ENCODE results near the gene NCKAP1. TPM values are rescaled to one million over a fixed set of nuclear protein-coding genes. Genes with fewer than 3 reads are reported as not detected.

The NCKAP1 gene
- polyA plus RNA-seq, 2 donors, result 46.7 to 82.0 TPM

DNA sequence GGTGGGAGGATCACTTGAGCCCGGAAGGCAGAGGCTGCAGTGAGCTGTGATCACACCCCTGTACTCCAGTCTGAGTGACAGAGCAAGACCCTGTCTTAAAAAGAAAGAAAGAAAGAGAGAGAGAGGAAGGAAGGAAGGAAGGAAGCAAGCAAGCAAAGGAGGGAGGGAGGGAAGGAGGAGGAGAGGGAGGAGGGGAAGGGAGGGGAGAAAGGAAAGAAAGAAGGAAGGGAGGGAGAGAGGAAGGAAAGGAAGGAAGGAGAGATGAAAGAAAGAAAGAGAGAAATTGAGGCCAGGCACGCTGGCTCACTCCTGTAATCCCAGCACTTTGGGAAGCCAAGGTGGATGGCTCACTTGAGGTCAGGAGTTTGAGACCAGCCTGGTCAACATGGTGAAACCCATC, 2.3 kb upstream of the NCKAP1 start:
- Histone ChIP-seq H3K4me3 (ENCODE audit: low read depth in 1 of 2, low read length in 2 of 2) (no peak overlapping the region), H3K36me3 (ENCODE audit: control insufficient read depth in 2 of 2, insufficient read depth in 2 of 2, low read length in 1 of 2) (no peaks in the 10 kb centered on the region), H3K9me3 (ENCODE audit: control insufficient read depth in 2 of 2, insufficient read depth in 1 of 2, low read depth in 1 of 2, low read length in 1 of 2) (no peaks in the 10 kb centered on the region), H3K27me3 (ENCODE audit: control insufficient read depth in 1 of 2, insufficient read depth in 2 of 2, low read length in 2 of 2) (no peaks in the 10 kb centered on the region), H3K4me1 (ENCODE audit: control insufficient read depth in 2 of 2, insufficient read depth in 2 of 2, low read length in 1 of 2) (no peaks in the 10 kb centered on the region), H3K27ac (ENCODE audit: low read depth in 2 of 2, low read length in 1 of 2) (no peak overlapping the region)
- 92 to 94% methylated on average over 2 of the region's 2 CpGs for WGBS, 2 donors

DNA sequence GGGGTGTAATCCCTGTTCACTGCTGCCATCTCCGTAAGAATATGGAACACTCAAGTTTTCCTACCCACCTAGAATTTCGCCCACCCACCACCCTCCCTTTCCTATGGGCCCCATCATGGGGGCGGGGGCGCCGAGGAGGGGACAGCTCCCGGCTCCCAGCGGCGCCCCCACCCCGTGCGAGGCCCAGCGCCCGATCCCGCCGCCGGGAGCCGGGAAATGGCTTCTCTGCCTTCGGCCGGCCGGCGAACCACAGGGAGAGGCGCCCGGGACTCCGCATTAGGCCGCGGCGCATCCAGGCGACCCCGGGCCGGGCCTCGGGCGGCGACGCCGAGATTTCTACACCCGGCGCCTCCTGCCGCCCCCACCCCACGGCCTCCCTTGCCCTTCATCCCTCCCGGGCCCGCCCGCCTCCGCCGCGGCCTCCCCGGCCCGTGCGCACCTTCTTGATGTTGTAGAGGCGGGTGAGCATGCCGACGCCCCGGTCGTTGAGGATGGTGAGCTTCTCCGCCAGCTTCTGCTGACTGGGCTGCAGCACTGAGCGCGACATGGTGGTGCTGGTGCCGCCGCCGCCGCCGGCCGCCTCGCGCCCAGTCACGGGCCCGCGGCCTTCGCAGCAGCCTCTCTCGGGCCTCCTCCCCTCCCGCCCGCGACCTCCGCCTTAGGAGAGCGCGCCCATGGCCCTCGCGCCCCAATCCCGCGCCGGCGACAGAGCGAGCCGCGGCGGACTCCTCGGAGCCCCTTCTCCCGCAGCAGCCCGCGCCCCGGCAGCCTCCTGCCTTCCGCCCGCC, 510 bp downstream of the NCKAP1 start:
- peak overlapping the region; percentile 85 to 99 for H3K4me3 ChIP-seq (ENCODE audit: low read depth in 1 of 2, low read length in 2 of 2)
- H3K4me1 ChIP-seq (ENCODE audit: control insufficient read depth in 2 of 2, insufficient read depth in 2 of 2, low read length in 1 of 2), result peaks cover 0 to 1% of the 10 kb centered on the region in 2 donors
- 1% methylated on average over 68 to 91 of the region's 91 CpGs for WGBS, 2 donors
- no peaks in the 10 kb centered on the region for H3K9me3 ChIP-seq (ENCODE audit: control insufficient read depth in 2 of 2, insufficient read depth in 1 of 2, low read depth in 1 of 2, low read length in 1 of 2)
- H3K27me3 ChIP-seq (ENCODE audit: control insufficient read depth in 1 of 2, insufficient read depth in 2 of 2, low read length in 2 of 2), result no peaks in the 10 kb centered on the region
- H3K27ac ChIP-seq (ENCODE audit: low read depth in 2 of 2, low read length in 1 of 2), result peak overlapping the region; percentile 97 to 99
- H3K36me3 ChIP-seq (ENCODE audit: control insufficient read depth in 2 of 2, insufficient read depth in 2 of 2, low read length in 1 of 2), result no peaks in the 10 kb centered on the region

DNA sequence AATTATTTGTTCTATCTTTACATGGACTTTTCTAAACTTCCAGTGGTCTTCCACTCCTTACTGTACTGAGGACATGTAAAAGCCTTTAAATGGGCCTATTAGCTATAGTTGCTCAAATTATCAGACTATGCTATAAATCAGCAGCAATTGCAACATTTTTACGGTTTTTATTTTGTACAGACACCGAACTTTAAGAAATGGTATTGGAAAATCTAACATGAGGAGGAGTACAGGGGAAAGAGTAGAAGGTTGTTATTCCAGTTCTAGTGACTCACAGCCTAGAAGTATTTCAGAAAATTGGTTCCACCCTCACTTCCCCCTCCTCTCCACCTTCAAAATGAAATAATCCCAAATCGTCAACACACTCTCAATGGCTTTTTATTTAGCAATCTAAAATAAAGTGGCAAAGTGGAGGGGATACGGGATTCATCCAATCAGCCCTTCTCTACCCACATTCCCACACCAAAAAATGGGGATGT, 1.1 kb downstream of the NCKAP1 start:
- WGBS, 2 donors, result 4 to 5% methylated on average over 4 of the region's 4 CpGs
- peak overlapping the region; percentile 85 to 99 for H3K4me3 ChIP-seq (ENCODE audit: low read depth in 1 of 2, low read length in 2 of 2)
- H3K36me3 ChIP-seq (ENCODE audit: control insufficient read depth in 2 of 2, insufficient read depth in 2 of 2, low read length in 1 of 2), result no peaks in the 10 kb centered on the region
- H3K27me3 ChIP-seq (ENCODE audit: control insufficient read depth in 1 of 2, insufficient read depth in 2 of 2, low read length in 2 of 2), result no peaks in the 10 kb centered on the region
- peak overlapping the region; percentile 97 to 99 for H3K27ac ChIP-seq (ENCODE audit: low read depth in 2 of 2, low read length in 1 of 2)
- H3K9me3 ChIP-seq (ENCODE audit: control insufficient read depth in 2 of 2, insufficient read depth in 1 of 2, low read depth in 1 of 2, low read length in 1 of 2), result no peaks in the 10 kb centered on the region
- peaks cover 0 to 3% of the 10 kb centered on the region in 2 donors for H3K4me1 ChIP-seq (ENCODE audit: control insufficient read depth in 2 of 2, insufficient read depth in 2 of 2, low read length in 1 of 2)

GRCh38 chr2:183035954-183036669, 2.1 kb downstream of the NCKAP1 start:
- Histone ChIP-seq H3K4me3 (ENCODE audit: low read depth in 1 of 2, low read length in 2 of 2) (peak overlapping the region in 1 of 2 donors; percentile 85), H3K9me3 (ENCODE audit: control insufficient read depth in 2 of 2, insufficient read depth in 1 of 2, low read depth in 1 of 2, low read length in 1 of 2) (no peaks in the 10 kb centered on the region), H3K27ac (ENCODE audit: low read depth in 2 of 2, low read length in 1 of 2) (no peak overlapping the region), H3K4me1 (ENCODE audit: control insufficient read depth in 2 of 2, insufficient read depth in 2 of 2, low read length in 1 of 2) (peaks cover 0 to 3% of the 10 kb centered on the region in 2 donors), H3K27me3 (ENCODE audit: control insufficient read depth in 1 of 2, insufficient read depth in 2 of 2, low read length in 2 of 2) (no peaks in the 10 kb centered on the region), H3K36me3 (ENCODE audit: control insufficient read depth in 2 of 2, insufficient read depth in 2 of 2, low read length in 1 of 2) (no peaks in the 10 kb centered on the region)
- WGBS, 2 donors, result 16 to 19% methylated on average over 2 of the region's 2 CpGs

- H3K4me3 ChIP-seq (ENCODE audit: low read depth in 1 of 2, low read length in 2 of 2), result peak overlapping the region in 1 of 2 donors; percentile 85
- no peaks in the 10 kb centered on the region for H3K36me3 ChIP-seq (ENCODE audit: control insufficient read depth in 2 of 2, insufficient read depth in 2 of 2, low read length in 1 of 2)
- H3K27me3 ChIP-seq (ENCODE audit: control insufficient read depth in 1 of 2, insufficient read depth in 2 of 2, low read length in 2 of 2), result no peaks in the 10 kb centered on the region
- H3K27ac ChIP-seq (ENCODE audit: low read depth in 2 of 2, low read length in 1 of 2), result no peak overlapping the region
- 41 to 46% methylated on average over 2 of the region's 2 CpGs for whole genome bisulfite sequencing, 2 donors
- peaks cover 0 to 3% of the 10 kb centered on the region in 2 donors for H3K4me1 ChIP-seq (ENCODE audit: control insufficient read depth in 2 of 2, insufficient read depth in 2 of 2, low read length in 1 of 2)
- no peaks in the 10 kb centered on the region for H3K9me3 ChIP-seq (ENCODE audit: control insufficient read depth in 2 of 2, insufficient read depth in 1 of 2, low read depth in 1 of 2, low read length in 1 of 2)
Observed at GRCh38 chr2:183035298-183035953, 2.8 kb downstream of the NCKAP1 start.

DNA sequence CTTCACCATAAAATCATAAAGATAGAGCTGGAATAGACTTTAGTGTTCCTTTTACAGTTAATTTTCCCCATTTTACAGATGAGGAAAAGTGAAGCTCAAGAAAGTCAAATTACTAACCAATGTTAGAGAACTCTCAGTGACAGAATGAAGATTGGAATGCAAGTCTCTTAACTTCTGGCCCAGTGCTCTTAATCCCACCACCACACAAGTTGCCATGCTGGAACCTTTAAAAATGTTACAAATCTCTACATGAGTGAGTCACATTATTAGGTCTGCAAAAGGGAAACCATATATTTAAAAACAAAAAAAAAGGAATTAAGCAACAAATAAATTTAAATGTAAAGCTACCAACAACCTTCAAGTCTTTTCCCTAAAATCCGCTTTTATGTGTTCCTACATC, 3.5 kb downstream of the NCKAP1 start:
- WGBS, 2 donors, result 95 to 97% methylated on average over 1 of the region's 1 CpG
- H3K36me3 ChIP-seq (ENCODE audit: control insufficient read depth in 2 of 2, insufficient read depth in 2 of 2, low read length in 1 of 2), result no peaks in the 10 kb centered on the region
- H3K9me3 ChIP-seq (ENCODE audit: control insufficient read depth in 2 of 2, insufficient read depth in 1 of 2, low read depth in 1 of 2, low read length in 1 of 2), result no peaks in the 10 kb centered on the region
- no peak overlapping the region for H3K4me3 ChIP-seq (ENCODE audit: low read depth in 1 of 2, low read length in 2 of 2)
- no peaks in the 10 kb centered on the region for H3K27me3 ChIP-seq (ENCODE audit: control insufficient read depth in 1 of 2, insufficient read depth in 2 of 2, low read length in 2 of 2)
- H3K27ac ChIP-seq (ENCODE audit: low read depth in 2 of 2, low read length in 1 of 2), result no peak overlapping the region
- H3K4me1 ChIP-seq (ENCODE audit: control insufficient read depth in 2 of 2, insufficient read depth in 2 of 2, low read length in 1 of 2), result peaks cover 0 to 3% of the 10 kb centered on the region in 2 donors

GRCh38 chr2:183033951-183034350, 4.3 kb downstream of the NCKAP1 start:
- Histone ChIP-seq H3K9me3 (ENCODE audit: control insufficient read depth in 2 of 2, insufficient read depth in 1 of 2, low read depth in 1 of 2, low read length in 1 of 2) (no peaks in the 10 kb centered on the region), H3K27me3 (ENCODE audit: control insufficient read depth in 1 of 2, insufficient read depth in 2 of 2, low read length in 2 of 2) (no peaks in the 10 kb centered on the region), H3K27ac (ENCODE audit: low read depth in 2 of 2, low read length in 1 of 2) (no peak overlapping the region), H3K36me3 (ENCODE audit: control insufficient read depth in 2 of 2, insufficient read depth in 2 of 2, low read length in 1 of 2) (no peaks in the 10 kb centered on the region), H3K4me1 (ENCODE audit: control insufficient read depth in 2 of 2, insufficient read depth in 2 of 2, low read length in 1 of 2) (peaks cover 0 to 3% of the 10 kb centered on the region in 2 donors), H3K4me3 (ENCODE audit: low read depth in 1 of 2, low read length in 2 of 2) (no peak overlapping the region)
- 60 to 67% methylated on average over 1 of the region's 1 CpG for WGBS, 2 donors

DNA sequence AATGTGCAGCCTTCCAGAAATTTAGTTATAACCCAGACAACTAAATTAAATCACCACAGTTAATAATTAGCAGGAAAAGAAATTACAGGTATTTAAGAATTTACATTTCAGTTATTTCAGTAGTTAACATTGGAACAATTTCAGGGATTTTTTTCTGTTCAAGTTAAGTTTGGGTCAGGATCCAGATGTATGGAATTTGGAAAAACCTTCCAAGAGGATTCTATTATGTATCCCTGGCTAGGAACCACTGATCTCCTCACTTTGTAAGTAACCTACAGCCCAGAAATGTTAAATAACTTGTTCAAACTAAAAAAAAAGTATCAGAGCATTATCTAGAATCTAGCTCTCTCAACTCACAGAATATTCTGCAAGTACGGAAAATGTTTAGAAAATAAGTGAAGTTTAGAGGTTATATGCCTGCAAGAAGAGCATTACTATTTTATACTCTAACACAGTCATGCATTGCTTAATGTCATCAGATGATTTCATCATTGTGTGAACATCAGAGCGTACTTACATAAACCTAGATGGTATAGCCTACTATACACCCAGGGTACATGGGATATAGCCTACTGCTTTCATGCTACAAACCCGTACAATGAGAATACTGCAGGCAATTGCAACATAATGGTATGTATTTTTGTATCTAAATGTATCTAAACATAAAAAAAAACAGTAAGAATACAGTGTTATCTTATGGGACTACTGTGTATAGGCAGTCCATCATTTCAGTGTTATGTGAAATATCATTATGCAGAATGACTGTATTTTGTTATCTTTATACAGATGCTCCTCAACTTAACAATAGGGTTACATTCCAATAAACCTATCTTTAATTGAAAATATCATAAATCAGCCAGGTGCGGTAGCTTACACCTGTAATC, 6.1 kb downstream of the NCKAP1 start:
- Histone ChIP-seq H3K4me3 (ENCODE audit: low read depth in 1 of 2, low read length in 2 of 2) (no peak overlapping the region), H3K27me3 (ENCODE audit: control insufficient read depth in 1 of 2, insufficient read depth in 2 of 2, low read length in 2 of 2) (no peaks in the 10 kb centered on the region), H3K27ac (ENCODE audit: low read depth in 2 of 2, low read length in 1 of 2) (no peak overlapping the region), H3K9me3 (ENCODE audit: control insufficient read depth in 2 of 2, insufficient read depth in 1 of 2, low read depth in 1 of 2, low read length in 1 of 2) (no peaks in the 10 kb centered on the region), H3K36me3 (ENCODE audit: control insufficient read depth in 2 of 2, insufficient read depth in 2 of 2, low read length in 1 of 2) (no peaks in the 10 kb centered on the region), H3K4me1 (ENCODE audit: control insufficient read depth in 2 of 2, insufficient read depth in 2 of 2, low read length in 1 of 2) (peaks cover 0 to 3% of the 10 kb centered on the region in 2 donors)
- 77 to 81% methylated on average over 4 of the region's 4 CpGs for WGBS, 2 donors

DNA sequence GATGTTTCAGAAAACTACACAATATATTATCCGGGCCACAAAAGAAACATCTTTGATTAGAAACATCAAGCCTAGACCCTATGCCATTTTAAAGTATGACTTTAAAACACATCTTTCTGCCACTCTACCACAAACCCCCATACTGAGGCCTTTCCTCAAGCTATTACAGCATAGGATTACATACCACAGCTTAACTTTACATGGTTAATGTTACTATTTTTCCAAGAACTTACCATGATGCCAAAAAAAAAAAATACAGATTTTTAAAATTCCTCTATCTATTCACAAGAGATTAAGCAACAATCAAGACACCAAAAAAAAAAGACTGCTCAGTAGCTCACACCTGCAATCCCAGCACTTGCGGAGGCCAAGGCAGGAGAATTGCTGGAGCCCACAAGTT, 9.0 kb downstream of the NCKAP1 start:
- no peaks in the 10 kb centered on the region for H3K36me3 ChIP-seq (ENCODE audit: control insufficient read depth in 2 of 2, insufficient read depth in 2 of 2, low read length in 1 of 2)
- 92 to 96% methylated on average over 2 of the region's 2 CpGs for WGBS, 2 donors
- H3K4me1 ChIP-seq (ENCODE audit: control insufficient read depth in 2 of 2, insufficient read depth in 2 of 2, low read length in 1 of 2), result peaks cover 0 to 3% of the 10 kb centered on the region in 2 donors
- no peak overlapping the region for H3K4me3 ChIP-seq (ENCODE audit: low read depth in 1 of 2, low read length in 2 of 2)
- H3K9me3 ChIP-seq (ENCODE audit: control insufficient read depth in 2 of 2, insufficient read depth in 1 of 2, low read depth in 1 of 2, low read length in 1 of 2), result no peaks in the 10 kb centered on the region
- no peaks in the 10 kb centered on the region for H3K27me3 ChIP-seq (ENCODE audit: control insufficient read depth in 1 of 2, insufficient read depth in 2 of 2, low read length in 2 of 2)
- H3K27ac ChIP-seq (ENCODE audit: low read depth in 2 of 2, low read length in 1 of 2), result no peak overlapping the region
